ENCODE measurements around the gene C19orf12. TPM values are rescaled to one million over a fixed set of nuclear protein-coding genes. Genes with fewer than 3 reads are reported as not detected.
"Not testable (repeated sequence)": the region's sequence is repeated elsewhere in the genome, so short reads cannot be mapped to it uniquely, and the experiment has no call there.

The C19orf12 gene
- total and polyA plus RNA-seq, 5 experiments from 2014 or later = 16.7 to 32.3 (median 23.2) TPM

DNA sequence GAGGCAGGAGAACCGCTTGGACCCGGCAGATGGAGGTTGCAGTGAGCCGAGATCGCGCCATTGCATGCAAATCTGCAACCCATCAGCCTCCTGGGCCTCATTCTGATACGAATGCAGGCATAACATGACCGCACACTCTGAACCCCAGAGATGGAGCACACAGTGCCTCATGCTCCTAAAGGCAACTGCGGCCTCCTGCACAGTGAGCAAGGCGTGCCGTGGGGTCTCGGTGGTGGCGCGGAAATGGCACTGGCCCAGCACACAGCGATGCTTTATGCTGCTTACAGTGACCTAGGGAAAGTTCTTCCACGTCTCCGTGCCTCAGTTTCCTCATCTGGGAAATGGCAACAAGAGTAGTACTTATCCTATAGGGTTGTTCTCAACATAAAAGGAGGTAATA, 2.0 kb upstream of the C19orf12 start:
- ATAC-seq (no peak), DNase-seq (no peak)
- H3K4me3 Mint-ChIP-seq = no peak overlapping the region
- H3K9me3 Mint-ChIP-seq = no peaks in the 10 kb centered on the region
- H3K27me3 Mint-ChIP-seq = no peaks in the 10 kb centered on the region
- H3K4me1 Mint-ChIP-seq = peaks cover 23 to 43% (median 37%) of the 10 kb centered on the region in 4 donors
- POLR2A ChIA-PET = interaction anchor here (0.5 to 7.1 kb wide), 8 partner anchors 8 to 108 kb away, joined by 3 to 153 read pairs (median 58); partner anchors contain the start of genes PLEKHF1 and POP4
- H3K27ac Mint-ChIP-seq = peak overlapping the region in 5 of 10 donors; percentile 96 to 97 (median 97)
- peaks cover 0 to 2% (median 0%) of the 10 kb centered on the region in 3 donors for H3K36me3 Mint-ChIP-seq

- POLR2A ChIA-PET = interaction anchor here (0.6 to 7.1 kb wide), 12 partner anchors 8 to 107 kb away, joined by 3 to 153 read pairs (median 12); partner anchors contain the start of genes PLEKHF1 and POP4
- Mint-ChIP-seq H3K4me3 (peak overlapping the region; percentile 87 to 94 (median 90)), H3K4me1 (peaks cover 28 to 54% (median 48%) of the 10 kb centered on the region in 4 donors), H3K36me3 (peaks cover 0 to 2% (median 0%) of the 10 kb centered on the region in 3 donors), H3K27ac (peak overlapping the region; percentile 93 to 97 (median 96)), H3K9me3 (no peaks in the 10 kb centered on the region), H3K27me3 (no peaks in the 10 kb centered on the region)
- ATAC-seq (peak; percentile 4 to 10), DNase-seq (peak in 3 of 10 donors; percentile 23 to 27 (median 26))
Observed at GRCh38 chr19:29715701-29716581, 880 bp upstream of the C19orf12 start.

GRCh38 chr19:29714371-29714952, 599 bp downstream of the C19orf12 start:
- H3K27me3 Mint-ChIP-seq = no peaks in the 10 kb centered on the region
- H3K27ac Mint-ChIP-seq = peak overlapping the region; percentile 82 to 99 (median 94)
- DNase-seq = peak in 6 of 10 donors; percentile 12 to 82 (median 44)
- peaks cover 38 to 69% (median 62%) of the 10 kb centered on the region in 4 donors for H3K4me1 Mint-ChIP-seq
- peaks cover 0 to 4% (median 0%) of the 10 kb centered on the region in 3 donors for H3K36me3 Mint-ChIP-seq
- H3K4me3 Mint-ChIP-seq = peak overlapping the region; percentile 82 to 98 (median 90)
- no peaks in the 10 kb centered on the region for H3K9me3 Mint-ChIP-seq
- peak; percentile 45 to 62 for ATAC-seq
- POLR2A ChIA-PET = interaction anchor here (0.6 to 7.1 kb wide), 12 partner anchors 10 to 130 kb away, joined by 3 to 153 read pairs (median 9); partner anchors contain the start of genes PLEKHF1 and POP4

GRCh38 chr19:29712744-29713516, 2.1 kb downstream of the C19orf12 start:
- DNase-seq (peak in 1 of 10 donors; percentile 25), ATAC-seq (no peak)
- Mint-ChIP-seq H3K36me3 (peaks cover 0 to 15% (median 4%) of the 10 kb centered on the region in 3 donors), H3K4me1 (peaks cover 47 to 81% (median 75%) of the 10 kb centered on the region in 4 donors), H3K27ac (peak overlapping the region; percentile 82 to 99 (median 94)), H3K9me3 (no peaks in the 10 kb centered on the region), H3K27me3 (no peaks in the 10 kb centered on the region), H3K4me3 (peak overlapping the region; percentile 82 to 98 (median 90))
- POLR2A ChIA-PET = interaction anchor here (0.7 to 7.1 kb wide), 16 partner anchors 9 to 229 kb away, joined by 3 to 153 read pairs (median 6); partner anchors contain the start of genes PLEKHF1, POP4 and URI1

GRCh38 chr19:29711584-29712132, 3.4 kb downstream of the C19orf12 start:
- peak in 5 of 10 donors; percentile 33 to 63 (median 60) for DNase-seq
- Mint-ChIP-seq H3K4me3 (peak overlapping the region; percentile 82 to 98 (median 90)), H3K4me1 (peaks cover 46 to 86% (median 80%) of the 10 kb centered on the region in 4 donors), H3K9me3 (no peaks in the 10 kb centered on the region), H3K27ac (peak overlapping the region; percentile 82 to 99 (median 94)), H3K36me3 (peaks cover 0 to 28% (median 8%) of the 10 kb centered on the region in 3 donors), H3K27me3 (no peaks in the 10 kb centered on the region)
- ATAC-seq = peak; percentile 8 to 13
- POLR2A ChIA-PET = interaction anchor here (0.6 to 7.1 kb wide), 12 partner anchors 9 to 230 kb away, joined by 3 to 153 read pairs (median 6); partner anchors contain the start of genes PLEKHF1, POP4 and URI1

DNA sequence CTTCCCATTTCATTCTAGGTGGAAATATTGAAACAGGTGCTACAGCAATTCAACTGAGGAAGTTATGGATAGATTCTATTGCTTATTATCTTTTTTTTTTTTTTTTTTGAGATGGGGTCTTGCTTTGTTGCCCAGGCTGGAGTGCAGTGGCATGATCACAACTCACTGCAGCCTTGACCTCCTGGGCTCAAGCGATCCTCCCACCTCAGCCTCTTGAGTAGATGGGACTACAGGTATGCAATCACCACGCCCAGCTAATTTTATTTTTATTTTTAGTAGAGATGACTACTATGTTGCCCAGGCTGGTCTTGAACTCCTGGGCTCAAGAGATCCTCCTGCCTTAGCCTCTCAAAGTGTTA, 5.6 kb downstream of the C19orf12 start:
- not testable (repeated sequence) for ATAC-seq, H3K9me3 Mint-ChIP-seq, H3K27me3 Mint-ChIP-seq, DNase-seq
- Mint-ChIP-seq H3K4me1 (peaks cover 41 to 90% (median 74%) of the 10 kb centered on the region in 4 donors), H3K36me3 (peaks cover 4 to 50% (median 12%) of the 10 kb centered on the region in 3 donors), H3K27ac (peak overlapping the region; percentile 73 to 99 (median 93)), H3K4me3 (peak overlapping the region in 7 of 10 donors; percentile 39 to 92 (median 59))
- POLR2A ChIA-PET = interaction anchor here (1.3 kb wide), 1 partner anchor 103 kb away, joined by 6 read pairs; the partner anchor contains the start of gene POP4

DNA sequence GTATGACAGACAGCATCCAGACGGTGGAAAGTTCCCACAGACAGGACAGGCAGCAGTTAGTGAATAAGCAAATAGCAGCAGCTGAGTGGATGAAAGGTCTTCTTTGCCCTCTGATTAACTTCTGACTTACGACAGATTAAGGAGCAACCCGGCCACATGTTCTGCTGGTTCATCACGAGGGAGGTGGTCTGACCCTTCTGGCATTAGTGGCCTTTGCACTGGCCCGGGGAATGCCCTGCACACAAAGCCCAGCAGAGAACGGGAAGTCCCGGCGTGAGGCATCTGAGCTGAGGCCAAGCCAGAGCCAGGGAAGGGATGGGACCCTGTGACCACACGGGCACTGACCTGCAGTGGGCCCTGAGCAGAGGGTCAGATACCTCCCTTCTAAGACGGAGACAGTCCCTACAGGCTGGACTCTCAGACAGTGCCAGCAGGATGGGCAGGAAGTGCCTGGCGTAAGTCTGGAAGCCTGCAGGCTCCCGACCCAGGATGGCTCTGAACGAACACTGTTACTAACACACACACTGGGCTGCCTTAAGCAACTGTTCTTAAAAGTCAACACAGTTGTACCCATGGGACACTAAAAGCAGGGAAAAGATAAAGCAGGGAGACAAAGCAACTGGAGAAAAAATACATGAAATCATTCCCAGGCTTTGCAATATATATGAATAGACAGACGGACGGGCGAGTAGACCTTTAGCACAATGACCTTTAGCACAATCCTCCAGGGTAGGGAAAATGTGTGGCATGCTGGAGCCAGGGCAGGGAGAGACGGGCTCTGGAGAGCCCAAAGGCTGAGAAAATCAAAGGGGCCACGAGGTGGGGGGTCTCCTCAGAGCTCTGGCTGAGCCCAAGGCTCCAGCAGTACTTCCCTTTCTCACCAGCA, 6.3 kb downstream of the C19orf12 start:
- Mint-ChIP-seq H3K4me1 (peaks cover 38 to 87% (median 69%) of the 10 kb centered on the region in 4 donors), H3K36me3 (peaks cover 4 to 54% (median 12%) of the 10 kb centered on the region in 3 donors), H3K27me3 (no peaks in the 10 kb centered on the region), H3K27ac (peak overlapping the region; percentile 67 to 99 (median 86)), H3K4me3 (peak overlapping the region in 7 of 10 donors; percentile 39 to 68 (median 59)), H3K9me3 (no peaks in the 10 kb centered on the region)
- ATAC-seq = no peak
- POLR2A ChIA-PET = interaction anchor here (1.3 to 1.9 kb wide), 2 partner anchors 8 to 103 kb away, joined by 6 read pairs; partner anchors contain the start of gene POP4
- DNase-seq = no peak

DNA sequence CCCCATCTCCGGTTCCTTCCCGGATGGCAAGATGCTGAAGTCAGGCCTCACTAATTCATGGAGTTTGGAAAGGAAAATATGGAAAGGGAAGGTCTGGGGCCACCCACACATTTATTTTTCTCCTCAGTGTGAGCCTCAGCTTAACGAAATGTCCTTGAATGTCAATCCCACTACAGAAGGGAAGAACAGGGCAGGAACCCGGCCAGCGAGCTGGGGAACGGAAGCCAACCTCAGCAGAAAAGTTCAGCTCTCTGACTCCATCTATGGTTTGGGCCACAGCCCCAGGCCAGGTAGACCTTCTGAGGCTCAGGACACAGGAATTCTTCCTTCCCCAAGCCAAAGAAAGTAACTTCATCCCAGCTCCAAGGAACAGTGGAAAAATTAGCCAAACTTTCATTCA, 8.4 kb downstream of the C19orf12 start:
- Mint-ChIP-seq H3K4me1 (peaks cover 25 to 74% (median 47%) of the 10 kb centered on the region in 4 donors), H3K9me3 (no peaks in the 10 kb centered on the region), H3K4me3 (peak overlapping the region in 1 of 10 donors; percentile 26), H3K27me3 (no peaks in the 10 kb centered on the region), H3K36me3 (peaks cover 4 to 67% (median 13%) of the 10 kb centered on the region in 3 donors), H3K27ac (peak overlapping the region in 7 of 10 donors; percentile 4 to 99 (median 68))
- ATAC-seq = no peak
- no peak for DNase-seq
- POLR2A ChIA-PET = interaction anchor here (1.2 to 1.9 kb wide), 4 partner anchors 9 to 96 kb away, joined by 3 to 13 read pairs (median 5); partner anchors contain the start of gene C19orf12

DNA sequence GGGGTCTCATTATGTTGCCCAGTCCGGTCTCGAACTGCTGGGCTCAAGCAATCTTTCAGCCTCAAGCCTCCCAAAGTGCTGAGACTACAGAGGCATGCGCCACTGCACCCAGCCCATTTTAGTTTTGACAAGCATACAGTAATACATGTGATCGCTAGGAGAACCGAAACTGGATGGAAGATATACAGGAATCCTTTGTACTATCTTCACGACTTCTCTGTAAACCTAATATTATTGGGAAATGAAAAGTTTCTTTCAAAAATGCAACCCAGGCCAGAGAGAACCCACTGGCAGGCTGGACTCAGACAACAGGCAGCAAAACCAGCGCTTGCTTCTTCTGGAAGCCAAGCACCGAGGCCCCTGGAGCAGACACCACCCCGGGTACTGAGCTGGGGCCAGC, 9.4 kb downstream of the C19orf12 start:
- ATAC-seq = no peak
- H3K4me3 Mint-ChIP-seq = no peak overlapping the region
- H3K27me3 Mint-ChIP-seq = no peaks in the 10 kb centered on the region
- POLR2A ChIA-PET = interaction anchor here (0.5 to 1.6 kb wide), 4 partner anchors 10 to 98 kb away, joined by 3 to 13 read pairs (median 4); partner anchors contain the start of gene C19orf12
- H3K9me3 Mint-ChIP-seq = no peaks in the 10 kb centered on the region
- H3K36me3 Mint-ChIP-seq = peaks cover 4 to 69% (median 13%) of the 10 kb centered on the region in 3 donors
- peaks cover 21 to 67% (median 38%) of the 10 kb centered on the region in 4 donors for H3K4me1 Mint-ChIP-seq
- no peak for DNase-seq
- H3K27ac Mint-ChIP-seq = peak overlapping the region in 7 of 10 donors; percentile 12 to 82 (median 44)
